ENCODE measurements around the gene FAM163B.
"Not testable (repeated sequence)": the region's sequence is repeated elsewhere in the genome, so short reads cannot be mapped to it uniquely, and the experiment has no call there.

FAM163B gene

DNA sequence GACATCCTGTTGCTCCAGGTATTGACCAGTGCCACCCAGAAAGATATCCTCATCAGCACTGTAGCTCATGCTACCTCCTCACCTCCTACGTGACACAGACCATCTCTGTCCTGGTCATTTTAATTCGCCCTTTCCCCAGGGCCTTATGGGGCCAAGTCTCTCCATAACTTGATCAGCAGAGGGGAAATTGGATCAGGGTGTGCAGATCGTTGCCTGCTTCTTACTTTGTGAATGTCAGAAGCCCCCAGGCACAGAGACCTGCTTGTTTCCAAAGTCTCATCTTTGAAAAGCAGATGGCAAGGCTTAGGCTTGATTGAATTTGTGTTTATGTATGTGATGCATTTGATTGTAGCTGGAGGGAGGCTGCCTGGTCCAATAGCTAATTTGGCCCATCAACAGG, 18.2 kb upstream of the FAM163B start:
- H3K4me3 ChIP-seq (ENCODE audit: low read depth, low read length) = no peak overlapping the region
- no peaks in the 10 kb centered on the region for H3K27me3 ChIP-seq (ENCODE audit: control insufficient read depth, insufficient read depth, low read length)
- no peaks in the 10 kb centered on the region for H3K4me1 ChIP-seq (ENCODE audit: control insufficient read depth, insufficient read depth, low read length)
- H3K9ac ChIP-seq (ENCODE audit: low read depth, low read length) = no peak overlapping the region
- no peaks in the 10 kb centered on the region for H3K36me3 ChIP-seq (ENCODE audit: control insufficient read depth, insufficient read depth, low read length)
- H3K9me3 ChIP-seq (ENCODE audit: control insufficient read depth, insufficient read depth, low read length) = no peaks in the 10 kb centered on the region

DNA sequence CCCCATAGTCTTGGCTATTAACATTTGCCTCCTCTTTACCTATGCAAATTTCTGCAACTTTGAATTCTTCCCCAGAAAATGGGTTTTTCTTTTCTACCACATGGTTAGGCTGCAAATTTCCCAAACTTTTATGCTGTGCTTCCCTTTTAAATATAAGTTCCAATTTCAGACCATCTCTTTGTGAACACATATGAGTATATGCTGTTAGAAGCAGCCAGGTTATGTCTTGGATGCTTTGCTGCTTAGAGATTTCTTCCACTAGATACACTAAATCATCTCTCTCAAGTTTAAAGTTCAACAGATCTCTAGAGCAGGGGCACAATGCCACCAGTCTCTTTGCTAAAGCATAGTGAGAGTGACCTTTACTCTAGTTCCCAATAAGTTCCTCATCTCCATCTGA, 16.8 kb upstream of the FAM163B start:
- H3K4me3 ChIP-seq (ENCODE audit: low read depth, low read length); H3K27me3 ChIP-seq (ENCODE audit: control insufficient read depth, insufficient read depth, low read length); H3K9me3 ChIP-seq (ENCODE audit: control insufficient read depth, insufficient read depth, low read length); H3K36me3 ChIP-seq (ENCODE audit: control insufficient read depth, insufficient read depth, low read length); H3K4me1 ChIP-seq (ENCODE audit: control insufficient read depth, insufficient read depth, low read length); H3K9ac ChIP-seq (ENCODE audit: low read depth, low read length): not testable (repeated sequence)

DNA sequence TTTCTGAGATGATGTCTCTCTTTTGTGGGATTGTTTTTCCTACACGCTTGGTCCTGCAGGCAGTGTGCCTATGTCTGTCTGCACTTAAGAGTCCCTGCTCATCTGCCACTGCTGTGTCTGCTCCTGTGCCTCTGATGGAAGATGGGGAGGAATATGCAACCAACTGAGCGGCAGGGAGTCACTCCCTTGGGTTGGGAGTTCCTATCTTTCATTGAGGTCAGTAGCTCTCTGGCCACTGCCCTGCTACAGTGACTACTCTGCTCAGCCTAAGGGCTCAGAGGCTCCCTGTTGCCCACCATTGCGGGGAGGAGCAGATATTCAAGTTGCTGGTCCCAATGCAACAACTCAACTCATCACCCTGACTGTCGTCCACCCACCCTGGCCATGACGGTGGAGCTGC, 13.4 kb upstream of the FAM163B start:
- Histone ChIP-seq H3K27me3 (ENCODE audit: control insufficient read depth, insufficient read depth, low read length) (no peaks in the 10 kb centered on the region), H3K4me1 (ENCODE audit: control insufficient read depth, insufficient read depth, low read length) (no peaks in the 10 kb centered on the region), H3K9ac (ENCODE audit: low read depth, low read length) (no peak overlapping the region), H3K36me3 (ENCODE audit: control insufficient read depth, insufficient read depth, low read length) (no peaks in the 10 kb centered on the region), H3K9me3 (ENCODE audit: control insufficient read depth, insufficient read depth, low read length) (no peaks in the 10 kb centered on the region), H3K4me3 (ENCODE audit: low read depth, low read length) (no peak overlapping the region)

DNA sequence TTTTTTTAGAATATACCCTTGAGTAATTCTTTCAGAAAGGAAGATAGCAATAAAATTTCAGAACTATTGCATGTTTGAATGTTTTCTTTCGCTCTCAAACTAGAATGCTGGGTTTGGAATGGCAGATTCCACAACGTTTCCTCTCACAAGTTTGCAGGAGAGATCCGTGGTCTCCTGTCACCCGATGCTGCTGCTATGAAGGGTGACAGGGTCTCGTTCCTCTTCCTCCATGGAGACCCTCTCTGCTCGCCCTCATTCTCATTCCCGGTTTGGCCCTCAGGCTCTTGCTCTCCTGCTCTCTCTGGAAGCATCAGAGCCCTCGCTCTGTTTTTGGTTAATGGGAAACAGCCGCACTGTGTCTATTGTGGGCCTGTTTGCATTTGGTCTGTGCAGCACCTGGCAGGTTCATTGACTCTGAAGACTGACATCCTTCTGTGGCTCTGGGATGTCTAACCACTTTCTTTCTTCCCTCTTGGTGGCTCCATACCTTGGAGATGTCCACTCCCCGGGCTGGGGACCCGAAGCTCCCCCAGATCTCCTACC, 12.6 kb upstream of the FAM163B start:
- Histone ChIP-seq H3K9ac (ENCODE audit: low read depth, low read length) (no peak overlapping the region), H3K36me3 (ENCODE audit: control insufficient read depth, insufficient read depth, low read length) (no peaks in the 10 kb centered on the region), H3K4me3 (ENCODE audit: low read depth, low read length) (no peak overlapping the region), H3K4me1 (ENCODE audit: control insufficient read depth, insufficient read depth, low read length) (no peaks in the 10 kb centered on the region), H3K9me3 (ENCODE audit: control insufficient read depth, insufficient read depth, low read length) (no peaks in the 10 kb centered on the region), H3K27me3 (ENCODE audit: control insufficient read depth, insufficient read depth, low read length) (no peaks in the 10 kb centered on the region)

DNA sequence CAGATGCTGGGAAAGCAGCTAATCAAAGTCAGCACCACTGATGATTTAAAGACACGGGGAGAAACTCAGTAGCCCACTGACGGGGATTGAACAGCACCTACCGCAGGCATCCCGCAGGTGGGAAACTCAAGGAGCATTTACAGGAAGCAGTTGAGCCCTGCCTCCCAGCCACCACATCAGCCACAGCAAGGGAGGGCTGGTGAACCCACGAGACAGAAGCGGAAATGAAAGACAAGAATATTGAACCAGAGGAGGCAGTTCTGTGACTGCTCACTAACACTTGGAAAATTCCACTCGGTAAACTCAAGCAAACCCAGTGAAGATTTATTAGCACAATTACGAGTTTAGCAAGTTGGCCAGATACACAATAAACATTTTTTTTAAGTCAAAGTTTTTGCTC, 10.6 kb upstream of the FAM163B start:
- no peaks in the 10 kb centered on the region for H3K27me3 ChIP-seq (ENCODE audit: control insufficient read depth, insufficient read depth, low read length)

DNA sequence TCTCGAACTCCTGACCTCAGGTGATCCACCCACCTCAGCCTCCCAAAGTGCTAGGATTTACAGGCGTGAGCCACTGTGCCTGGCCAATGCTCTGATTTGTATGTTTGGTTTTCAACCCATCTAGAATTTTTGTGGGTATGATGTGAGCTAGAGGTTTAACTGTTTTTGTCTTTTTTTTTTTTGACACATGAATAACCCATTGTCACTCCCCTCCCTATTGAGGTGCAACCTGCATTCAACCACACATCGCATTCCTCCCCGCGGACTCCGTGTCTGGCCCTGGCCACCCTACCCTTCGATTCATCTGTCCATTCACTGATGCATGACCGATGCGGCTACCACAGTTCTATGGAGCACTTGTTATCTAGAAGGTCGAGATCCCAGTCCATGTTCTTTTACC, 9.5 kb upstream of the FAM163B start:
- no peaks in the 10 kb centered on the region for H3K9me3 ChIP-seq (ENCODE audit: control insufficient read depth, insufficient read depth, low read length)
- H3K36me3 ChIP-seq (ENCODE audit: control insufficient read depth, insufficient read depth, low read length) = no peaks in the 10 kb centered on the region
- no peaks in the 10 kb centered on the region for H3K4me1 ChIP-seq (ENCODE audit: control insufficient read depth, insufficient read depth, low read length)
- no peaks in the 10 kb centered on the region for H3K27me3 ChIP-seq (ENCODE audit: control insufficient read depth, insufficient read depth, low read length)
- H3K4me3 ChIP-seq (ENCODE audit: low read depth, low read length) = no peak overlapping the region
- H3K9ac ChIP-seq (ENCODE audit: low read depth, low read length) = no peak overlapping the region

More for the DNA sequence above, 10.6 kb upstream of the FAM163B start:
- Histone ChIP-seq H3K36me3 (ENCODE audit: control insufficient read depth, insufficient read depth, low read length) (no peaks in the 10 kb centered on the region), H3K9me3 (ENCODE audit: control insufficient read depth, insufficient read depth, low read length) (no peaks in the 10 kb centered on the region), H3K9ac (ENCODE audit: low read depth, low read length) (no peak overlapping the region), H3K4me3 (ENCODE audit: low read depth, low read length) (no peak overlapping the region), H3K4me1 (ENCODE audit: control insufficient read depth, insufficient read depth, low read length) (no peaks in the 10 kb centered on the region)

DNA sequence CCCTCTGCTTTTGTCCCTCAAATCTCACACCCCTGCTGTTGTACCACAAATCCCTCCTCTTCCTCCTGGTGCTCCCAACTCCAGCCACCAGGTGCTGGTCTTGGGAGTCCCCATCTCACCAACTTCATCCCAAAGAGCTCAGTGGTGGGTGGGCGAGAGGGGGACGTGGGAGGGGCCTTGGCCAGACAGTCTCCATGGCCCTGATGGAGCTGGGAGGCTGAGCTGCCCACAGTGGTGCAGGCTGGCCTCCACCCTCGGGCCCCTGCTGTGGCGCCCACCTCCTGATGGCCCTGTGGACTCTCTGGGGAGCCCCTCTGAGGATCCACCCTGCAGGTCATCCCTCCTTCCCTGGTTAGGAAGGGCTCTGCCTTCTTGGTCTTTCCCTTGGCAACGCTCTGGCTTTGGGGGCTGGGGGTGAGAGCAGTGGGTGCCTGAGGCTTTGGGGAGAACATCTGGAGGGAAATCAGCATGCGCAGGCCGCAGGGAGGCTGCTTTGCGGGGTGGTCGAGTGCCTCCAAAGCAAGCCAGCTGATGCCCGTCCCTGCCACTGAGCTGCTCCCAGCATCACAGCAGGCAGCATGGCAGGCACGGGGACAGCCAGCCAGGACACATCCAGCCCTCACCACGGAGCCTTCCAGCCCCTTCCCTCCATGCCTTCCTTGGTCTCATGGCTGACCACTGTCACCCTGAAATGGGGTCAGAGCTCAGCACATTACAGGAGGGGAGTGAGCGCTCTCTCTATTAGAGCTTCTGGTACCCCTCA, 7.6 kb upstream of the FAM163B start:
- H3K36me3 ChIP-seq (ENCODE audit: control insufficient read depth, insufficient read depth, low read length) = no peaks in the 10 kb centered on the region
- no peak overlapping the region for H3K4me3 ChIP-seq (ENCODE audit: low read depth, low read length)
- H3K27me3 ChIP-seq (ENCODE audit: control insufficient read depth, insufficient read depth, low read length) = no peaks in the 10 kb centered on the region
- H3K9ac ChIP-seq (ENCODE audit: low read depth, low read length) = no peak overlapping the region
- H3K9me3 ChIP-seq (ENCODE audit: control insufficient read depth, insufficient read depth, low read length) = no peaks in the 10 kb centered on the region
- H3K4me1 ChIP-seq (ENCODE audit: control insufficient read depth, insufficient read depth, low read length) = no peaks in the 10 kb centered on the region

DNA sequence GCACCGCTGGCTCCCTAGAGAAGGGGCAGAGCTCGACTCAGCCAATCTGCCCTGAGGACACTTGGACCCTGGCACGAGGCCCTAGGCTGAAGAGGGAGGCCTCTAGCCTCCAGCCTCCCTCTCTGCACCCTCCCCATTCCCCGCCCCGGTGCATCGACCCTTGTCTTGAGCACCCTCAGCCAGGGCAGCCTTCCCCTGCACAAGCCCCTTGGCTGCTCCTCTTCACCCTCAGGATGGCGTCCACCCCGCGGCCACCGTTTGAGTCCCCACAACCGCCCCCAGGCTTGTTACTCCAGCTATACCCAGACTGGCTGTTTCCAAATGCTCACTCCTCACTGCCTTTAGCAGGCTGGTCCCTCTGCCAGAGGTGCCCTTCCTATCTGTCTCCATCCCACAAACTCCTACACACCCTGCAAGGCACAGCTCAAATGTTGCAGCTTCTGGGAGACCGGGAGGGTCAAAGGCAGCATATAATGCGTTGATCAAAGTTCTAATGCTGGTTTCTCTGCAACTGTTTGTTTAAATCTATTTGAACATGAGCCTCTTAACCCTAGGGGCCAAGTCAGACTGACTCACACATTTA, 6.5 kb upstream of the FAM163B start:
- H3K4me1 ChIP-seq (ENCODE audit: control insufficient read depth, insufficient read depth, low read length) = no peaks in the 10 kb centered on the region
- no peaks in the 10 kb centered on the region for H3K36me3 ChIP-seq (ENCODE audit: control insufficient read depth, insufficient read depth, low read length)
- no peaks in the 10 kb centered on the region for H3K9me3 ChIP-seq (ENCODE audit: control insufficient read depth, insufficient read depth, low read length)
- H3K27me3 ChIP-seq (ENCODE audit: control insufficient read depth, insufficient read depth, low read length) = no peaks in the 10 kb centered on the region
- no peak overlapping the region for H3K4me3 ChIP-seq (ENCODE audit: low read depth, low read length)
- no peak overlapping the region for H3K9ac ChIP-seq (ENCODE audit: low read depth, low read length)

DNA sequence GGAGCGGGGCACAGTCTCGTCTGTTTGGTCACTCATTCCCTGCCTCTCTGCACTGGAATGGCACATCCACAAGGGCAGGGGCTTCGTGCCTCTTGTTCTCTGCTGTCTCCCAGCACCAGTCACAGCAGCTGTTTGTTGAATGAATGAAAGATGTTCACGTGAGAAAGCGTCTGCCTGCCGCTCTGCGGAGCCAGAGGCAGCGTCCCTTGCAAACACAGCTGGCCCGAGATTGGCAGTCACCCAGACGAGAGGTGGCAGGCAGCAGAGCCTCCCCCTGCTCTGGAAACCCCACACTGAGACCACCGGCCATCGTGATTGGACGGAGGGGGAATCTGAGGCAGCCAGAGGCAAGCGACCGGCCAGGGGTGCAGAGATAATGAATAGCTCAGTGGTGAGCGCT, 6.0 kb upstream of the FAM163B start:
- Histone ChIP-seq H3K4me3 (ENCODE audit: low read depth, low read length) (no peak overlapping the region), H3K9ac (ENCODE audit: low read depth, low read length) (no peak overlapping the region), H3K36me3 (ENCODE audit: control insufficient read depth, insufficient read depth, low read length) (no peaks in the 10 kb centered on the region), H3K4me1 (ENCODE audit: control insufficient read depth, insufficient read depth, low read length) (no peaks in the 10 kb centered on the region), H3K27me3 (ENCODE audit: control insufficient read depth, insufficient read depth, low read length) (no peaks in the 10 kb centered on the region), H3K9me3 (ENCODE audit: control insufficient read depth, insufficient read depth, low read length) (no peaks in the 10 kb centered on the region)

DNA sequence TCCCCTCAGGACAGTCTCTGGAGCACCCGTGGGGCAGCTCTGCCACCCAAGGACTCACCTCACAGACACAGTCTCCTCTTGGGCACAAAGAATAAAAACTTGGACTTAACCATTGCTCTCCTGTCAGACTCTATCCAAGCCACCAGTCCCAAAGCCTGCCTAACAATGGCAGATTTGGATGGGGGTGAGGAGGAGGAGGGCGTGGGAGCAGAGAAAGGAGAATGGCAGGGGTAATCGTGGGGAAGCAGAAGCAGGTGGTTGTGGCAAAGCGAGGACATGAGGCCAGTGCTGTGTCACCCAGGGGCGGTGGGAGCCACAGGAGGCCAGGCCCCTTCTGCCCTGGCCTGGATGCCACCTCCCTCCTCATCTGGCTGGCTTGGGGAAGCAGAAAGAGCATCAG, 5.5 kb upstream of the FAM163B start:
- peaks cover 4% of the 10 kb centered on the region for H3K27me3 ChIP-seq (ENCODE audit: control insufficient read depth, insufficient read depth, low read length)
- H3K4me1 ChIP-seq (ENCODE audit: control insufficient read depth, insufficient read depth, low read length) = no peaks in the 10 kb centered on the region
- no peak overlapping the region for H3K4me3 ChIP-seq (ENCODE audit: low read depth, low read length)
- no peaks in the 10 kb centered on the region for H3K9me3 ChIP-seq (ENCODE audit: control insufficient read depth, insufficient read depth, low read length)
- H3K36me3 ChIP-seq (ENCODE audit: control insufficient read depth, insufficient read depth, low read length) = no peaks in the 10 kb centered on the region
- H3K9ac ChIP-seq (ENCODE audit: low read depth, low read length) = no peak overlapping the region

DNA sequence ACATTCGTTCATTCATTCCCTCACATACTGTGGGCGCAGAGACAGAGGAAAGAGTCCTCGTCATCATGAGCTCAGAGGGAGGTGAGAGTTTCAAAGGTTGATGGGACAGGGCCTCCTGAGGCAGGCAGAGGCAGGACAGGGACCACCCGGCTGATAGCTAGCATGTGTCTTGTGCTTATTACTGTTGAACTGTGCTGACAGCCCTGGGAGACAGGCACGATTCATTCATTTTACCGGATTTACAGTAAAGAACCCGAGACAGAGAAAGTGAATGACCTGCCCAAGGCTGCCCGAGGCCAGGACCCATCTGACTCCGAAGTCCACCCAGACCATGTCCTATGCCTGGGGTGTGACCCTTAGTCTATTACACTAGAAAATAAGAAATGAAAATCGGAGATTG, 4.9 kb upstream of the FAM163B start:
- no peak overlapping the region for H3K9ac ChIP-seq (ENCODE audit: low read depth, low read length)
- H3K27me3 ChIP-seq (ENCODE audit: control insufficient read depth, insufficient read depth, low read length) = peaks cover 5% of the 10 kb centered on the region
- no peaks in the 10 kb centered on the region for H3K36me3 ChIP-seq (ENCODE audit: control insufficient read depth, insufficient read depth, low read length)
- no peaks in the 10 kb centered on the region for H3K4me1 ChIP-seq (ENCODE audit: control insufficient read depth, insufficient read depth, low read length)
- no peak overlapping the region for H3K4me3 ChIP-seq (ENCODE audit: low read depth, low read length)
- H3K9me3 ChIP-seq (ENCODE audit: control insufficient read depth, insufficient read depth, low read length) = no peaks in the 10 kb centered on the region

DNA sequence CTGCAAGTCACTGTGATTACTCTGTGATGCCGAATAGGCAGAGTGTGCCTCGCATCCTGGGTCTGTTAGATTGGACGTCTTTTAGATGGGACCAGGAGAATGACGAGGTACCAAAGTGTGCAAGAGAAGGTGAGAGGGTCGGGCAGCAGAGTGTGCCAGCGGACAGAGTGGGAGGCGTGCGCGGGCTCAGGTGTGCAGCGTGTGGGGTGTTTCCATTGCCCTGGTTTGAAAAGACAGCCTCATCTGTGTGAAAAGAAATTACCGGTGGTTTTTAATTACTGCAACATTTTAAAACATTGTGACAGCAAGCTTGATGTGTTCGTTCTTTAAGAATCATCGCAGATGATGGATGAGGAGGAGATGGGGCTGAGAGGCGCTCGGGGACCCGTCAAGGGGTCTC, 4.2 kb upstream of the FAM163B start:
- peaks cover 10% of the 10 kb centered on the region for H3K27me3 ChIP-seq (ENCODE audit: control insufficient read depth, insufficient read depth, low read length)
- no peak overlapping the region for H3K9ac ChIP-seq (ENCODE audit: low read depth, low read length)
- H3K4me1 ChIP-seq (ENCODE audit: control insufficient read depth, insufficient read depth, low read length) = no peaks in the 10 kb centered on the region
- H3K4me3 ChIP-seq (ENCODE audit: low read depth, low read length) = no peak overlapping the region
- no peaks in the 10 kb centered on the region for H3K36me3 ChIP-seq (ENCODE audit: control insufficient read depth, insufficient read depth, low read length)
- H3K9me3 ChIP-seq (ENCODE audit: control insufficient read depth, insufficient read depth, low read length) = no peaks in the 10 kb centered on the region
